Fibroblast of lung (primary cell): ENCODE data around the gene NOA1.

Experiments used
- EZH2 ChIP-seq: IDR thresholded peaks from 2 replicates; pipeline ENCODE4 v1.5.1; 2012; ENCODE audit warnings: low read length, control low read depth, mild to moderate bottlenecking; ENCODE audit errors: missing control alignments
- TF ChIP-seq, protein P1 (sequence below), 2 donors: IDR thresholded peaks in 1 of 2; conservative IDR thresholded peaks in 1 of 2; 1 replicate in 1 of 2; 2 replicates in 1 of 2; pipeline ENCODE4 v1.5.1; 2011 to 2012; ENCODE audit warnings: low read length in 2 of 2, control low read depth in 1 of 2, inconsistent platforms in 1 of 2, low read depth in 1 of 2, mild to moderate bottlenecking in 1 of 2

DNA sequence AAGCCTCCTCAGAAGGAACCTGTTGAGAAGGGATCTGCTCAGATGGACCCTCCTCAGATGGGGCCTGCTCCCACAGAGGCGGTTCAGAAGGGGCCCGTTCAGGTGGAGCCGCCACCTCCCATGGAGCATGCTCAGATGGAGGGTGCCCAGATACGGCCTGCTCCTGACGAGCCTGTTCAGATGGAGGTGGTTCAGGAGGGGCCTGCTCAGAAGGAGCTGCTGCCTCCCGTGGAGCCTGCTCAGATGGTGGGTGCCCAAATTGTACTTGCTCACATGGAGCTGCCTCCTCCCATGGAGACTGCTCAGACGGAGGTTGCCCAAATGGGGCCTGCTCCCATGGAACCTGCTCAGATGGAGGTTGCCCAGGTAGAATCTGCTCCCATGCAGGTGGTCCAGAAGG, 46.8 kb downstream of the NOA1 start:
- TF ChIP-seq, protein P1, sequence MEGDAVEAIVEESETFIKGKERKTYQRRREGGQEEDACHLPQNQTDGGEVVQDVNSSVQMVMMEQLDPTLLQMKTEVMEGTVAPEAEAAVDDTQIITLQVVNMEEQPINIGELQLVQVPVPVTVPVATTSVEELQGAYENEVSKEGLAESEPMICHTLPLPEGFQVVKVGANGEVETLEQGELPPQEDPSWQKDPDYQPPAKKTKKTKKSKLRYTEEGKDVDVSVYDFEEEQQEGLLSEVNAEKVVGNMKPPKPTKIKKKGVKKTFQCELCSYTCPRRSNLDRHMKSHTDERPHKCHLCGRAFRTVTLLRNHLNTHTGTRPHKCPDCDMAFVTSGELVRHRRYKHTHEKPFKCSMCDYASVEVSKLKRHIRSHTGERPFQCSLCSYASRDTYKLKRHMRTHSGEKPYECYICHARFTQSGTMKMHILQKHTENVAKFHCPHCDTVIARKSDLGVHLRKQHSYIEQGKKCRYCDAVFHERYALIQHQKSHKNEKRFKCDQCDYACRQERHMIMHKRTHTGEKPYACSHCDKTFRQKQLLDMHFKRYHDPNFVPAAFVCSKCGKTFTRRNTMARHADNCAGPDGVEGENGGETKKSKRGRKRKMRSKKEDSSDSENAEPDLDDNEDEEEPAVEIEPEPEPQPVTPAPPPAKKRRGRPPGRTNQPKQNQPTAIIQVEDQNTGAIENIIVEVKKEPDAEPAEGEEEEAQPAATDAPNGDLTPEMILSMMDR (conservative IDR thresholded peaks at IDR 0.05 in 1 of 2, IDR thresholded peaks at IDR 0.05 in 1 of 2; ENCODE audit: low read depth in 1 of 2, low read length in 2 of 2) = no peak
- no peak for TF ChIP-seq EZH2
